Measurements from ENCODE around the gene SH2D6. TPM values are rescaled to one million over a fixed set of nuclear protein-coding genes. Genes with fewer than 3 reads are reported as not detected.

The SH2D6 gene
- total and polyA plus RNA-seq, 2 of the 8 experiments (the other 6 are each of a cell fraction or from before 2014, with no cell fraction given), result 0.42 TPM; not detected in 1

GRCh38 chr2:85437488-85438200, 19.1 kb downstream of the SH2D6 start (continued):
- TF ChIP-seq BCL11A (IDR thresholded peaks at IDR 0.05; ENCODE audit: low read depth in 2 of 2, low read length in 2 of 2), result no peak
- peak; percentile 51 for TF ChIP-seq TAF7 (optimal IDR thresholded peaks at IDR 0.05; ENCODE audit: borderline replicate concordance, low read depth, low read length)
- TF ChIP-seq GABPA (IDR thresholded peaks at IDR 0.05; ENCODE audit: borderline replicate concordance, insufficient read depth, low read length), result peak; percentile 57; the same call in 1 of the 2 replicates
- no peak for TF ChIP-seq POU5F1 (IDR thresholded peaks at IDR 0.05; ENCODE audit: low read depth, low read length)
- TF ChIP-seq BACH1 (IDR thresholded peaks at IDR 0.05; ENCODE audit: low read length), result peak; percentile 55; the same call in 1 of the 2 replicates
- TF ChIP-seq CHD1 (IDR thresholded peaks at IDR 0.05; ENCODE audit: low read depth, low read length), result no peak
- no peak for TF ChIP-seq TBP (IDR thresholded peaks at IDR 0.05; ENCODE audit: low read depth, low read length)
- no peak for TF ChIP-seq JUND (IDR thresholded peaks at IDR 0.05; ENCODE audit: low read length)
- TF ChIP-seq CTBP2 (IDR thresholded peaks at IDR 0.05; ENCODE audit: borderline replicate concordance, insufficient read depth, insufficient read length, low read length), result no peak
- TF ChIP-seq KDM5A (IDR thresholded peaks at IDR 0.05; ENCODE audit: low read length), result no peak
- TF ChIP-seq CBX8 (IDR thresholded peaks at IDR 0.05; ENCODE audit: borderline replicate concordance, low read depth, low read length), result no peak
- no peak for TF ChIP-seq POLR2AphosphoS5 (IDR thresholded peaks at IDR 0.05; ENCODE audit: low read depth, low read length)
- TF ChIP-seq, protein P1, sequence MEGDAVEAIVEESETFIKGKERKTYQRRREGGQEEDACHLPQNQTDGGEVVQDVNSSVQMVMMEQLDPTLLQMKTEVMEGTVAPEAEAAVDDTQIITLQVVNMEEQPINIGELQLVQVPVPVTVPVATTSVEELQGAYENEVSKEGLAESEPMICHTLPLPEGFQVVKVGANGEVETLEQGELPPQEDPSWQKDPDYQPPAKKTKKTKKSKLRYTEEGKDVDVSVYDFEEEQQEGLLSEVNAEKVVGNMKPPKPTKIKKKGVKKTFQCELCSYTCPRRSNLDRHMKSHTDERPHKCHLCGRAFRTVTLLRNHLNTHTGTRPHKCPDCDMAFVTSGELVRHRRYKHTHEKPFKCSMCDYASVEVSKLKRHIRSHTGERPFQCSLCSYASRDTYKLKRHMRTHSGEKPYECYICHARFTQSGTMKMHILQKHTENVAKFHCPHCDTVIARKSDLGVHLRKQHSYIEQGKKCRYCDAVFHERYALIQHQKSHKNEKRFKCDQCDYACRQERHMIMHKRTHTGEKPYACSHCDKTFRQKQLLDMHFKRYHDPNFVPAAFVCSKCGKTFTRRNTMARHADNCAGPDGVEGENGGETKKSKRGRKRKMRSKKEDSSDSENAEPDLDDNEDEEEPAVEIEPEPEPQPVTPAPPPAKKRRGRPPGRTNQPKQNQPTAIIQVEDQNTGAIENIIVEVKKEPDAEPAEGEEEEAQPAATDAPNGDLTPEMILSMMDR (IDR thresholded peaks at IDR 0.05; ENCODE audit: control extremely low read depth in 1 of 3, insufficient read depth in 1 of 3, low read depth in 1 of 3, low read length in 3 of 3), result no peak
- no peak for TF ChIP-seq RFX5 (IDR thresholded peaks at IDR 0.05; ENCODE audit: borderline replicate concordance, low read depth, low read length)
- TF ChIP-seq ZNF274 (IDR thresholded peaks at IDR 0.05; ENCODE audit: borderline replicate concordance, extremely low read depth, low read length), result no peak
- peak; percentile 80; the same call in 1 of the 2 replicates for TF ChIP-seq MAFK (IDR thresholded peaks at IDR 0.05; ENCODE audit: low read depth, low read length)
- peak; percentile 70; the same call in 1 of the 2 replicates for TF ChIP-seq EGR1 (IDR thresholded peaks at IDR 0.05; ENCODE audit: borderline replicate concordance, low read depth, low read length)
- no peak for TF ChIP-seq SIX5 (IDR thresholded peaks at IDR 0.05; ENCODE audit: low read depth, low read length)
- peak in 1 of 2 experiments; percentile 80; a peak in 2 of 3 replicates for TF ChIP-seq POLR2A (IDR thresholded peaks at IDR 0.05; ENCODE audit: control extremely low read depth in 1 of 2, low read depth in 2 of 2, low read length in 2 of 2)
- no peak for TF ChIP-seq EZH2 (IDR thresholded peaks at IDR 0.05; ENCODE audit: low read depth, low read length, severe bottlenecking)
- peak; percentile 18 for TF ChIP-seq ASH2L (IDR thresholded peaks at IDR 0.05; ENCODE audit: low read length)
- TF ChIP-seq PHF8 (conservative IDR thresholded peaks at IDR 0.05; ENCODE audit: low read depth, low read length), result 0 out of 2 replicates have a peak, but pooled peaks have one; percentile 51
- TF ChIP-seq RBBP5 (IDR thresholded peaks at IDR 0.05; ENCODE audit: borderline replicate concordance, low read depth, low read length), result no peak

Data from H1 (cell line).